ENCODE measurements around the gene NCK2. TPM values are rescaled to one million over a fixed set of nuclear protein-coding genes. Genes with fewer than 3 reads are reported as not detected.

The NCK2 gene
- total RNA-seq, 1 experiment from 2014 or later: 26.7 TPM

- BruUV-seq (replicated peaks): no TSS peak
- ChIA-PET POLR2A (no interaction called here), CTCF (no interaction called here), RAD21 (ENCODE audit: low non-redundant PET in 1 of 2, low total read pairs in 2 of 2, uncharacterized antibody in 2 of 2, unreplicated experiment in 2 of 2) (no interaction called here)
- H3K4me1 ChIP-seq (ENCODE audit: control insufficient read depth in 1 of 2, insufficient read depth in 2 of 2, low read length in 2 of 2): peaks cover 32 to 36% of the 10 kb centered on the region in 2 experiments
- H3K9me3 ChIP-seq (ENCODE audit: control insufficient read depth in 1 of 2, insufficient read depth in 1 of 2, low read depth in 1 of 2, low read length in 2 of 2): no peaks in the 10 kb centered on the region
- H3K4me3 ChIP-seq (replicated peaks in 1 of 2; ENCODE audit: low read depth in 1 of 2, low read length in 2 of 2): no peak overlapping the region
- H3K27ac ChIP-seq (ENCODE audit: low read depth, low read length): no peak overlapping the region
- H2AFZ ChIP-seq (ENCODE audit: low read depth, low read length, poor library complexity, severe bottlenecking): no peak overlapping the region
- no peak overlapping the region for H3K9ac ChIP-seq (ENCODE audit: low read length)
- no peak overlapping the region for H3K4me2 ChIP-seq (ENCODE audit: low read length)
- ATAC-seq (no peak), DNase-seq (ENCODE audit: low read depth, low spot score) (no peak)
- intact Hi-C loops (cut with micrococcal nuclease): no loop called here
- H3K27me3 ChIP-seq (ENCODE audit: insufficient read depth, low read length): no peaks in the 10 kb centered on the region
- TF ChIP-seq ZNF274 (IDR thresholded peaks at IDR 0.05; ENCODE audit: low read depth, low read length): no peak
- no peak for TF ChIP-seq TCF7L2 (IDR thresholded peaks at IDR 0.05; ENCODE audit: borderline replicate concordance, extremely low read depth, insufficient read depth, insufficient read length)
- TF ChIP-seq YY1 (IDR thresholded peaks at IDR 0.05; ENCODE audit: extremely low read depth, insufficient replicate concordance, low read depth, low read length): no peak
- no peak for TF ChIP-seq EGR1 (IDR thresholded peaks at IDR 0.05; ENCODE audit: low read depth)
- TF ChIP-seq, protein P1, sequence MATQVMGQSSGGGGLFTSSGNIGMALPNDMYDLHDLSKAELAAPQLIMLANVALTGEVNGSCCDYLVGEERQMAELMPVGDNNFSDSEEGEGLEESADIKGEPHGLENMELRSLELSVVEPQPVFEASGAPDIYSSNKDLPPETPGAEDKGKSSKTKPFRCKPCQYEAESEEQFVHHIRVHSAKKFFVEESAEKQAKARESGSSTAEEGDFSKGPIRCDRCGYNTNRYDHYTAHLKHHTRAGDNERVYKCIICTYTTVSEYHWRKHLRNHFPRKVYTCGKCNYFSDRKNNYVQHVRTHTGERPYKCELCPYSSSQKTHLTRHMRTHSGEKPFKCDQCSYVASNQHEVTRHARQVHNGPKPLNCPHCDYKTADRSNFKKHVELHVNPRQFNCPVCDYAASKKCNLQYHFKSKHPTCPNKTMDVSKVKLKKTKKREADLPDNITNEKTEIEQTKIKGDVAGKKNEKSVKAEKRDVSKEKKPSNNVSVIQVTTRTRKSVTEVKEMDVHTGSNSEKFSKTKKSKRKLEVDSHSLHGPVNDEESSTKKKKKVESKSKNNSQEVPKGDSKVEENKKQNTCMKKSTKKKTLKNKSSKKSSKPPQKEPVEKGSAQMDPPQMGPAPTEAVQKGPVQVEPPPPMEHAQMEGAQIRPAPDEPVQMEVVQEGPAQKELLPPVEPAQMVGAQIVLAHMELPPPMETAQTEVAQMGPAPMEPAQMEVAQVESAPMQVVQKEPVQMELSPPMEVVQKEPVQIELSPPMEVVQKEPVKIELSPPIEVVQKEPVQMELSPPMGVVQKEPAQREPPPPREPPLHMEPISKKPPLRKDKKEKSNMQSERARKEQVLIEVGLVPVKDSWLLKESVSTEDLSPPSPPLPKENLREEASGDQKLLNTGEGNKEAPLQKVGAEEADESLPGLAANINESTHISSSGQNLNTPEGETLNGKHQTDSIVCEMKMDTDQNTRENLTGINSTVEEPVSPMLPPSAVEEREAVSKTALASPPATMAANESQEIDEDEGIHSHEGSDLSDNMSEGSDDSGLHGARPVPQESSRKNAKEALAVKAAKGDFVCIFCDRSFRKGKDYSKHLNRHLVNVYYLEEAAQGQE (IDR thresholded peaks at IDR 0.05; ENCODE audit: low read depth): no peak
- no peak for TF ChIP-seq EZH2 (IDR thresholded peaks at IDR 0.05)
- no peak for TF ChIP-seq CBX3 (IDR thresholded peaks at IDR 0.05; ENCODE audit: low read depth)
- no peak for TF ChIP-seq ATF3 (IDR thresholded peaks at IDR 0.05)
- no peak for TF ChIP-seq EZH2phosphoT487 (IDR thresholded peaks at IDR 0.05; ENCODE audit: borderline replicate concordance)
- TF ChIP-seq CEBPB (IDR thresholded peaks at IDR 0.05; ENCODE audit: low read depth): no peak
- H3K9me2 ChIP-seq (ENCODE audit: insufficient read depth): no peaks in the 10 kb centered on the region
- H3K79me2 ChIP-seq (ENCODE audit: insufficient read depth, low read length): peaks cover under 1% of the 10 kb centered on the region; the same call in 1 of the 2 replicates
- no peaks in the 10 kb centered on the region for H3K36me3 ChIP-seq (ENCODE audit: control insufficient read depth in 1 of 2, insufficient read depth in 2 of 2, low read length in 2 of 2)
- 0 out of 2 replicates have a peak, but pooled peaks cover 4% of the 10 kb centered on the region for H4K20me1 ChIP-seq (ENCODE audit: insufficient read depth)
Observed at GRCh38 chr2:105858868-105859693, 114.4 kb downstream of the NCK2 start.
